G401 (cell line): ENCODE results near the gene FXYD3. TPM values are rescaled to one million over a fixed set of nuclear protein-coding genes. Genes with fewer than 3 reads are reported as not detected.
"Not testable (repeated sequence)": the region's sequence is repeated elsewhere in the genome, so short reads cannot be mapped to it uniquely, and the experiment has no call there.

ENCODE experiments used
- DNase-seq: peaks from one replicate; pipeline ENCODE4 v3.0.0-alpha.2; 2015; ENCODE audit warnings: low spot score
- in situ Hi-C: cut with HindIII; loops from 2 replicates; pipeline ENCODE4 v1.10.0; 2016; ENCODE audit warnings: low sequenced_read_pairs, mixed read lengths
- total RNA-seq: library from RNA; depleted of rRNA; stranded (reverse); fragments of >200 nt; shearing (Covaris generic); gene quantifications from 2 replicates; pipeline ENCODE4 v1.2.3, GENCODE V29; 2014

The FXYD3 gene
- total RNA-seq, 1 experiment from 2014 or later = not detected

DNA sequence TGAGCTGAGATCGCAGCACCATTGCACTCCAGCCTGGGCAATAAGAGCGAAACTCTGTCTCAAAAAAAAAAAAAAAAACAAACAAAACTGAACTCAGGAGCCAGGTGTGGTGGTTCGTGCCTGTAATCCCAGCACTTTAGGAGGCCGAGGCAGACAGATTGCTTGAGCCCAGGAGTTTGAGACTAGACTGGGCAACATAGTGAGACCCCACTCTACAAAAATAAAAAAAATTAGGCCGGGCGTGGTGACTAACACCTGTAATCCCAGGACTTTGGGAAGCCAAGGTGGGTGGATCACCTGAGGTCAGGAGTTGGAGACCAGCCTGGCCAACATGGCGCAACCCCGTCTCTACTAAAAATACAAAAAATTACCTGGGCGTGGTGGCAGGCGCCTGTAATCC, 13.7 kb upstream of the FXYD3 start:
- in situ Hi-C loops, DNase-seq: not testable (repeated sequence)

DNA sequence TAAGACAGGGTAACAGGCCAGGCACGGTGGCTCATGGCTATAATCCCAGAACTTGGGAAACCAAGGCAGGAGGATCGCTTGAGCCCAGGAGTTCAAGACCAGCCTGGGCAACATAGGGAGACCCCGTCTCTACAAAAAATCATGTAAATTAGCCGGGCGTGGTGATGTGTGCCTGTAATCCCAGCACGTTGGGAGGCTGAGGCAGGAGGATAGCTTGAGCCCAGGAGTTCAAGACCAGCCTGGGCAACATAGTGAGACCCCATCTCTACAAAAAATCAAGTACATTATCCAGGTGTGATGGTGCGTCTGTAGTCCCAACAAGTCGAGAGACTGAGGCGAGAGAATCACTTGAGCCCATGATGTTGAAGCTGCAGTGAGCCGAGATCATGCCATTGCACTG, 12.0 kb upstream of the FXYD3 start:
- in situ Hi-C loops, DNase-seq: not testable (repeated sequence)

DNA sequence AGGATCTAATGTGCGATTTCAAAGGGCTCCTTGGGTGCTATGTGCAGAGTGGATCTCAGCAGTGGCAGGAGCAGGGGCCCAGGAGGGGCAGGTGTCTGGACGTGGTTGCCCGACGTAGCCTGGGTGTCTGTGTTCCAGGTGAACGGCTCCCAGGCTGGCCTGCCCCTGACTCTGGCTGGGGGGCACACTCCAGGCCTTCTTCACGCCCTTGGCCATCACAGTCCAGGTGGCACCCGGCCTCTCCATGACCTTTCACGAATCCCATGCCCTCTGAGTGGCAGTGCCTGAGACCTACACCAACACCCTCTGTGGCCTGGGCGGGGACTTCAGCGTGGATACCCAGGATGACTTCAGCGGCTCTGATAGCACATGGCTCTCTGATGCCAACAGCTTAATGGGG, 11.3 kb upstream of the FXYD3 start:
- in situ Hi-C loops = no loop called here
- no peak for DNase-seq

DNA sequence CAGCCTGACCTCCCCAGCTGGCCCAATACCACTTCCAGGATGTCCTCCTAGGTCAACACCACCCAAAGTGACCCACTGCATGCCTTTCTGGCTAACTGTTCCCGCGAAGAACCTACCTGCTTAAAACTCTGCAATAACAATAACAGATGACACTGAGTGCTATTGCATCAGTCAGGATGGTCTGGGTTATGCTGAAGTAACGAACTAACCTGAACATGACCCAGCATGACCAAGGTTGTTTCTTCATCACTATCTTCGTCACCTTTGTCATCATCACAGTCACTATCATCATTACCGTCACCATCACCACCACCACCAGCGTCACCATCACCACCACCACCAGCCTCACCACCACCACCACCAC, 10.6 kb upstream of the FXYD3 start:
- in situ Hi-C loops = no loop called here
- no peak for DNase-seq

DNA sequence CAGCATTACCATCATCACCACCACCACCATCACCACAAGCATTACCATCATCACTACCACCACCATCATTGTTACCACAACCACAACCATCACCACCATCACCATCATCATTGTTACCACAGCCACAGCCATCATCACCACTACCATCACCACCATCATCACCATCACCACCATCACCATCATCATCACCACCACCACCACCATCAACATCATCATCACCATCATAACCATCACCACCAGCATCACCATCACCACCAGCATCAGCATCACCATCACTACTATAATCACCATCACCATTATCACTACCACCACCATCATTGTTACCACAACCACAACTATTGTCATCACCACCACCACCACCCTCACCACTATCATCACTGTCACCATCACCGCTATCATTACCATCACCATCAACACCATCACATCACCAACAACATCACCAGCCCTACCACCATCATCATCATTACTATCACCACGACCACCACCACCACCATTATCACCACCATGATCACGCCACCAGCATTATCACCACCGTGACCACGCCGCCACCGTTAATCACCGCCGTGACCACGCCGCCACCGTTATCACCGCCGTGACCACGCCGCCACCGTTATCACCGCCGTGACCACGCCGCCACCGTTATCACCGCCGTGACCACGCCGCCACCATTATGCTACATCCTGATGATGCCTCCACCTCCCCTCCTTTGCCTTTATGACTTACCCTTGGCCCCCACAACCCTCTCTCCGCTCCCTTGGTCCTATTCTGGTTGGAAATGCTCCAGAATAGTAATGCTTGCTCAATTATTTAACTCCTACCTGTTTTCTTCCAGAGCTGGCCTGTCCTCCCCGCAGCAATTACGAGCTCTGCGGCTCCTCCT, 10.0 kb upstream of the FXYD3 start:
- DNase-seq = no peak
- in situ Hi-C loops = no loop called here

DNA sequence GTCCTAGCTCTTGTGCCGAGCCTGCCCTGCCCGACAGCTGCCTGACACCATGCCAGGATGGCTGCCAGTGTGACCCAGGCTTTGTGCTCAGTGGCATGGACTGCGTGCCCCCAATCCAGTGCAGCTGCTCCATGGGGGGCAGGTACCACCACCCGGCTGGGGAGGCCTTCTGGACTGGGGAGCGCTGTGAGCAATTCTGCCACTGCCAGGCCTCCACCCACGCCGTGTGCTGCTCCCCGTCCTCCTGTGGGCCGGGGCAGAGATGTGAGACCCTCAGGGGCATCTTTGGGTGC, 9.4 kb upstream of the FXYD3 start:
- no peak for DNase-seq
- in situ Hi-C loops = no loop called here

DNA sequence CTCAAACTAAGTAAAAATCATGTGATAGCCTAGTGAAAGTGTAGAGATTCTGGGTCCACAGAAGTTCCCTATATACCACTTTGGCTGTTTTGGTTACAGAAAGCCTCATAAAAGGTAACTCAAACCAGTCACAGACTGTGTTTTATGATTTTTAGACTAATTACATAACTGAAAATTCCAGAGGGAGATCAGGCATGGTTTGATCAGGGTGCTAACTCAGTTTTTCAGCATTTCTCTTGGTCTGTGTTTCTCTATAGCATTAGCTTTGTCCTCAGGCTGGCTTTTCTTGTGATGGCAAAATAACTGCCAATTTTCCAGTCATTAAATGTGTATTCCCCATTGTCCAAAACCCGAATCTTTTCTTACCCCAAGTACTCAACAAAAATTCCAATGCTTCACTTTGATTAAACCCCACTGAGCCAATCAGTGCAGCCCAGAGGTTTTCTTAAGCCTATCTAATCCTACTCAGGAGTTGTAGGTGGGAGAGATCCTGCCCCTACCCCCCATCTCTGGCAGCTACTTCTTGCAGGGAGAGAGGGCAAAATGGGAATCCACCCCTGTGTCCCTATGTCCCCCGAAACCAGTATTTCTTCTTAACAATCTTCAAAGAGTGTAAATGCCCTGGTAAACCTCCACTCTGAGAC, 8.6 kb upstream of the FXYD3 start:
- in situ Hi-C loops = no loop called here
- DNase-seq = no peak

DNA sequence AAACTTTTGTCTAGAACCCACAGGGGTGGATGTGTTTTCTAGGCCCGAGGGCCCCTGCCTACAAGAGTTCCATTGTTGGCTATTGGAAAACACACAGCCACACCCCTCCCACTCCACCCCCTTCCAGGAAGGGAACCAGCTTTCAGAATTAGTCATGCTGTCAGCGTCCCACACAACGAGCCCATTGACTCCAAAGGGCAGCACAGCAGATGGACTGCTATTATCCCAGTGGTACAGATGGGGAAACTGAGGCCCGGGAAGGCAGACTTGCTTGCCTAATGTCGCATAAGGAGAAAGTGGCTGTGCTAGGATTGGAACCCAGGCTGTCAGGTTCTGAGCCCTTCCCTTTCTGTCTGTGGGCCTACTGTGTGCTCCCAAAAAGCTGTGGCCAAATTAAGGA, 8.1 kb upstream of the FXYD3 start:
- DNase-seq = no peak
- in situ Hi-C loops = no loop called here

DNA sequence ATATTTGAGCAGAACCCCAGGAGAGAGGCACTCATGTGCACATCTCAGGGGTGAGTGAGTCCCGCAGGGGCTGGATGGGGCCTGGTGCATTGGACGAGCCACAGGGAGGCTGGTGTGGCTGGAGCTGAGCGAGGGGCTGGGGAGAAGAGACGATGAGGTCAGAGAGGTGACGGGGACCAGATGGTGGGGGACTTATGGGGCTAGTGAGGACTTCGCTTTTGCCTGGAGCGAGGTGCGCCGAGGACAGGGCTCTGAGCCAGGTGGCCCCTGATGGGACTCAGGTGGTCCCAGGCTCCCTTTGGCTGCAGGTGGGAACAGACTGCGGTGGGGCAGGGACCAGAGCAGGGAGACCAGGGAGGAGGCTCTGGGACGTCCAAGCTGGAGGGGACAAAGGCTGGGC, 6.9 kb upstream of the FXYD3 start:
- in situ Hi-C loops = no loop called here
- no peak for DNase-seq

DNA sequence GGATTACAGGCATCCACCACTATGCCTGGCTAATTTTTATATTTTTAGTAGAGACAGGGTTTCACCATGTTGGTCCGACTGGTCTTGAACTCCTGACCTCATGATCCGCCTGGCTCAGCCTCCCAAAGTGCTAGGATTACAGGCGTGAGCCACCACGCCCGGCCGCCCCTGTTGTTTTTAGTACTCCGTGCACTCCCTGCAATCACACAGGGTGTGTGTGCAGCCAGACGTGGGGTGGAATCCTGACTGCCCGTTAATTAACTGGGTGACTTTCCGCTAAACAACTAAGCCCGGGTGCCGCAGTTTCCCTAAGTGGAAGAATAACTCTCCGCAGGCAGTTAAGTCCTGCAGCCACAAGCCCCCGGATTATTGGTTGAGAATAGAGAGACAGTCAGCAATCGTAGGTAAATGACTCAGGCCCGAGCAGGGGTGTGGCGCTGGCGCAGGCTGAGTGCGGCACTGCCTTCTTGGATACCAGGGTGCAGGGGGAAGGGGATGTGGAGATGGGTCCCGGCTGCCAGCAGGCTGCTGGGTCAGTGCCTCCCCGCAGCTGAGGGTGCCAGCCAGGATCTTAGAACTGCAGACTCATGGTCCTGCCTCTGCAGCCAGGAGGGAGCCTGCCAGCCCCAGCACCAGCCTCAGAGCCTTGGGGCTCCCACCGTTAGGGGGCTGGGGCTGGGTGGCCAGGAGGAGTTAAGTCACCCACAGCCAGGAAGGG, 6.1 kb upstream of the FXYD3 start:
- in situ Hi-C loops = no loop called here
- DNase-seq = no peak

DNA sequence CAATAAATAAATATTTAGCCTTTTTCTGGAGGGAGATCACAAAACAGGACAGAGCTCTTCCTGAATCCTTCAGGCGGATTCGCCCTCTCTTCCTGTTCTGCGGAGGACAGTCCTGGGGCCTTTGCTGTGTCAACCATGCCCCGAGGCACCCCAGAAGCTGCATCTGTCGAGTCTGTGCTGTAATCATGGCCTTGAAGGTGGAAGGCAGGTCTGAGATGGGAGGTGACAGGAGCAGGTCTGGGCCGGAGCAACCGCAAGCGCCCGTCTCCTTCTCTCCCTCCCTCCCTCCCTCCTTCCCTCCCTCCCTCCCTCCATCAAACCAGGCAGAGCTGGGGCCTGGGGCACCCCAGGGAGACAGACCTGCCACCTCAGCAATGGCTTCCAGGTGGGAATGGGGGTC, 4.6 kb upstream of the FXYD3 start:
- DNase-seq = no peak
- in situ Hi-C loops = no loop called here

DNA sequence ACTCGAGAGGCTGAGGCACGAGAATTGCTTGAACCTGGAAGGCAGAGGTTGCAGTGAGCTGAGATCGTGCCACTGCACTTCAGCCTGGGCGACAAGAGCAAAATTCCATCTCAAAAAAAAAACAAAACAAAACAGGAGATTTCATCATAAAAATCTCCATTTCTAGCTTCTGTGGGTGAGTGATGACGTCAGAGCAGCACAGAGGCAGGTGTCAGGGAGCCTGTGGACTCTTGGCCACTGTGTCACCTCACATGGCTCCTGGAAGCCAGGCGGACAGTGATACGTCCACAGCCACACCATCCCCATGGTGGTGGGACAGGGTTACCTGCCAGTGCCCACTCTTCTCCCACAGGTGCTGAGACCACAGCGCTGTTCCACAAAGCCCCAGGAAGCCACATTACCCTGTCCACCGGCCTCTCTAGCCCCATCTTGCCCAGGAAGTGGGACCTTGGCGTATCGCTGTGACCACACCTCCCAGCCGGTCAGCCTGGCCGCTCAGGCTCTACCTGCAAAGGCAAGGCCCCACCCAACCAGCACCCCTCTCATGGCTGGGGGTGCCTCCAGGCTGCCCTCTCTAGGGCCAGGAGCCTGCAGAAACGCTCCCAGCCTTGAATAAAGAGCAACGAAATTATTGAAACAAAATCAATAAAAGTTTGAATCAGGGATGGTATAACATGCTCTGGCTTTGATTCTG, 2.5 kb upstream of the FXYD3 start:
- no peak for DNase-seq
- in situ Hi-C loops = no loop called here

DNA sequence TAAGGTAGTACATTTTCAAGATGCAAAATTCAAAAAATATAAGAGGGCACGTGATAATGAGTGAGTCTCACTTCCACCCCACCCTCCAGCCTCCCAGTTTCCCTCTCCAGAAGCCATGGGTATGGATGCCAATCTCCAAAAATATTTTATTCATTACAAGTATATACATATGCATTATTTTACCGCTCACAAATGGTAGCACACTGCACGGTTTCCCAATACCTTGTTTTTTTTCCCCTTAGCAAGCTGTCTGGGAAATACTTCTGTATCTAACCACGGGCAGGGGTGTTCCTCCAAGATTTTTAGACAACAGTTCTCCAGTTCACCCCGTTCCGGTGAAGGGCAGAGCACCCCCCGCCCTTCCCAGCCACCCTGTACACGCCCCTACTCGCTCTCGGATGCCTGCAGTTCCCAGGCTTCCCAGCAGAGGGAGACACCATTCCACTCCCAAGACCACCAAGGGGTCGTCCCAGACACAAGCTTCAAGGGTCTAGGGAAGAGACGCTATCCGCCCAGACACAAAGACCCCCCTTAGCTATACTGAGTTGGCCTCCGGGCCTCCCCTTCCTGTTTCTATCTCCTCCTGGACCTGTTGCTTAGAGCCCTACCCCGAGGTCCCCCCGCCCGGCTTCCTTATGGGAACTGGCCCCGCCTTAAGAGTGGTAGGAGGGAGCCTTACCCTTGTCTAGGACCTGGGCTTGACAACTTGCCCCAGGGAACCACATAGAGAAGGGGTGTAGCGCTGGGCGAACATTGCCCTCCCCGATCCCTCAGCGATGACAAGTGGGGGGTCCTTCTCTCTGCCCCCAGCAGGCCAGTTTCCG, 1.1 kb upstream of the FXYD3 start:
- peak; percentile 45 for DNase-seq
- in situ Hi-C loops = no loop called here

DNA sequence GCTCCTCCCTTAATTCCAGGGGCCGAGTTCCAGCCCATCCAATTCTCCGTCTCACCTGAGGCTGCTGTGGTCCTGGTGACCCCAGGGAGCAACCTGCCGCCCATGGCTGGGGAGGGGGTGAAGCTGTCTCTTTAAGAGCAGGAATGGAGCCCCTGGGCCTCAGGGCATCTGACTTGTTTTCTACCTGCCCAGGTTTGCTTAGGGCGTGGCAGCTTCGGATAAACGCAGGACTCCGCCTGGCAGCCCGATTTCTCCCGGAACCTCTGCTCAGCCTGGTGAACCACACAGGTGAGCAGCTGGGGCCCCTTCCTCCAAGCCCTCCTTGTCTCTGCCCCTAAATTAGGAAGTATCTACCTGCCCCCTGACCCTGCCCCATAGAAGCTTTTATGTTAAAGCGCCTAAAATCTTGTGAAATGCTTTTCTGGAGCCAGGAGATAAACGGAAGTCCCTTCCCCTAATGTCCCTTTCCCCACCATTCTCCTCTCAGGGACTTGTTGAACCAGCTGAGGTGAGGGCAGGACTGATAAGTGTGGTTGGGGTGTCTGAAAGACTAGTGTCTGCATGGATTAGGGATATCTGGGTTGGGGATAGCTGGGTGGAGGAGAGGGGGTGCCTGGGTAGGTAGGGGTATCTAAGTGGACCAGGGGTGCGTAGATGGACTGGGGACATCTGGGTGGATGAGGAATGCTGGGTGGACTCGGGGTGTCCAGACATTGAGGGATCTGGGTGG, 614 bp downstream of the FXYD3 start:
- DNase-seq = no peak
- in situ Hi-C loops = no loop called here

DNA sequence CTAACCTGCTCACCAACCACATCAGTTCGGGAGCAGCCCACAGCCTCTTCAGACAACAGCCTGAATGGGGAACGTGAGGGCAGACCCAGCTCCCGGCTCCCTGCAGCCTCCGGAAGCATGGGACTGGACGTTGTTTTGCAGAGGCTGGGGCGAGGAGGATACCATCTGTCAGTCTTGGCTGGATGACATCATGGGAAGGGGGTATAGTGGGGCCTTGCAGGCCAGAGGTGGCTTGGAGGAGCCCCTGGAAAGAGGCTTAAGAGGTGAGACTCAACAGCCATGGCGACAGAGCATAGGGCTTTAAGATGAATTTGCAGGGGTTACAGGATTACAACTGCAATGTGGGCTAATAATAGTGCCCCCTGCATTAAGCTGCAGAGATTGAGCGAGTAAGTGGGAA, 1.5 kb downstream of the FXYD3 start:
- in situ Hi-C loops = no loop called here
- DNase-seq = peak; percentile 24

DNA sequence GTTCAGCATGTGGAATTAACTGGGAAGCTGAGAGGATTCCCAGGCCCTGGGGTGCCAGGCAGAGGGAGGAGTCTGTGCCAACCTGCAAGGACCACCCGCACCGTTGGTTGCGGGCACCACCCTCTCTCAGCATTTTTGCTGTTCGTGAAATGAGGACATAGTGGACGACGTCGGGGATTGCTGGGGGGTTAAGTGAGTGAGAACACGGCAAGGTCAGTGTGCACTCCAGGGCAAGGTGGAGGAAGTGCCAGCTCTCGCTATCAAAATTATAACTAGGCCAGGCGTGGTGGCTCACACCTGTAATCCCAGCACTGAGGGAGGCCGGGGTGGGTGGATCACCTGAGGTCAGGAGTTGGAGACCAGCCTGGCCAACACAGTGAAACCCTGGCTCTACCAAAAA, 2.2 kb downstream of the FXYD3 start:
- no peak for DNase-seq
- in situ Hi-C loops = no loop called here

DNA sequence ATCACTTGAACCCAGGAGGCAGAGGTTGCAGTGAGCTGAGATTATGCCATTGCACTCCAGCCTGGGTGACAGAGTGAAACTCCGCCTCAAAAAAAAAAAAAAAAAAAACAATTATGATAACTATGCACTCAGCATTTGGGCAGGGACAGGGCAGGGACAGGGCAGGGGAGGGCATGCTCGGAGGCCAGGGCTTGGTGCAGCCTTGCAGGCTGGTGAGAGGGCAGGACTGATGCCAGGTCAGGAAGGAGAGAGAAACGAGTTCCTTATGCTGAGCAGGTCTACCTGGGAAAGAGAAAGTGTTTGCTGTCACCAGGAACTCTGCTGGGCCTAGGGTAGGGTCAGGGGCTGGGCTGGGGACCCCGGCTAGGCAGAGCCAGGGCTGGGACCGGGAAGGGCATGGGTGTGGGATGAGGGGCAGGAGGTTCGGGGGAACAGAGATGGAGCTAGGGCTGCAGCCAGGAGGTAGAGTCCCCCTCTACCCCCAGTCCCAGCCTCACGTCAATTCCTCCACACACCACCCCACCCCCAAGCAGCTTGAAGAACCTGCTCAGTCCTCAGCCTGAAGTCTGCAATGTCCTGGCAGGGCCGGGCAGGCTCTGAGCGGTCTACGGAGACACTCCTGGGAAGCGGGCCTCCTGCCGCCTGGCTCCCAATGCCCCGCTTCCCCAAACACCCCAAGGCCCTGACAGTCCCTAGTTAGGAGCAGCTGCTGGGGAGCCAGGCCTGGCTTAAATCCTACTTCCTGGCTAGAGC, 2.8 kb downstream of the FXYD3 start:
- in situ Hi-C loops = no loop called here

DNA sequence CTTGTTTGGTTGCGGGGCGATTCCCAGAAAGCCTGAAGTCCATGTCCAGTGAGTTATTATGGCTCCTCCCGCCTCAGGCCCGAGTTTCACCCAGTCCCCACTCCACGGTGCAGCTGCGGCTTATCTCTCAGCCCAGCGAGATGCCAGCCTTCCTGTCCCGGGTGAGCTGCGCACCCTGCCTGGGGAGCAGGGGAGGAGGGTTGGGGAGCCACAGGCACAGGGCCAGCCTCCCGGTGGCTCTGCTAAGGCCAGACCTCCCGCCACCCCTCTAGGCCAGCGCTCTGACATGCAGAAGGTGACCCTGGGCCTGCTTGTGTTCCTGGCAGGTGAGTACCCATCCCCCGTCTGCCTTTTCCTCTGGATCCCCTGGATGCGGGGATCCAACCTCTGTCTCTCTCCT, 3.5 kb downstream of the FXYD3 start:
- in situ Hi-C loops = no loop called here
- no peak for DNase-seq

More for the DNA sequence above, 2.8 kb downstream of the FXYD3 start:
- DNase-seq = no peak
